ENCODE data around the gene CST3. TPM values are rescaled to one million over a fixed set of nuclear protein-coding genes. Genes with fewer than 3 reads are reported as not detected.
"Not testable (repeated sequence)": the region's sequence is repeated elsewhere in the genome, so short reads cannot be mapped to it uniquely, and the experiment has no call there.

Gene CST3
- total RNA-seq, 4 donors from 2014 or later: 870 to 2,325 (median 1,540) TPM

DNA sequence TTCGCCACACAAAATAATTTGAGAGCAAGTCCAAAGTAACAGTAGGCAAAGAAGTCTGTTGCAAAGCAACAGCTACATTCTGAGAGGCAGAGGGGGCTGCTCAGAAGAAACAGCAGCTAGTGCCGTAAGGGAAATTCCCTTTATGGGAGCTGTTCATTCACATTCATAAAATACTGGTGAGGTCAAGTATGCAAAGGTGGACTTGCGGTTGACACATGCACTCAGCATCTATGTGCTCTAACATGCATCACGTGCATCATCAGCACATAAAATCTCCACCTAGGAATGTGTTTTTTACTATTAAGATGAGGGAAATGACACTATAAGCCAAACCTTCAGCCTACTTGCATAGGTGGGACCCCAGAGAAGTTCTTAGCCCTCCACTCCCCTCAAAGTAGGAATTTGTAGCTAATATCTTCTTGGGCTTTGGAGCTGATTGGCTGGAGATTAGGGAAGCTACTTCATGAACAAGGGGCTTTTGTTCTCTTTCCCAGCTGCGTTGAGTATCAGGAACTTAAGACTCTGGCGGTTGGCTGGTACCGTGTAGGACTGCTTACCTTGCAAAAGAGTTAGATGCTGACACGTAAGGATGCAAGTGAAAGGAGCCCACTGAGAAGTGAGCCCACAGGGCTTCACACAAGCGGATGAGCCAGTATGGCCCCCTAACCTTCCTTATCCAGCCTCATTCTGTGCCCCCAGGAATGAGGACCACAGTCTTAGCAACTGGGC lies 12.4 kb downstream of the CST3 start:
- Histone ChIP-seq H3K4me1 (peaks cover 3 to 65% (median 21%) of the 10 kb centered on the region in 4 donors), H3K36me3 (no peaks in the 10 kb centered on the region), H3K27ac (peak overlapping the region in 2 of 4 donors; percentile 15 to 49), H3K27me3 (no peaks in the 10 kb centered on the region), H3K4me3 (no peak overlapping the region), H3K9me3 (no peaks in the 10 kb centered on the region)
- DNase-seq (ENCODE audit: low spot score in 2 of 2): no peak
- 59 to 67% methylated on average over 9 of the region's 9 CpGs for WGBS, 2 donors
- TF ChIP-seq EP300 (IDR thresholded peaks at IDR 0.05) (no peak), POLR2A (IDR thresholded peaks at IDR 0.05) (no peak)
- TF ChIP-seq, protein P1, sequence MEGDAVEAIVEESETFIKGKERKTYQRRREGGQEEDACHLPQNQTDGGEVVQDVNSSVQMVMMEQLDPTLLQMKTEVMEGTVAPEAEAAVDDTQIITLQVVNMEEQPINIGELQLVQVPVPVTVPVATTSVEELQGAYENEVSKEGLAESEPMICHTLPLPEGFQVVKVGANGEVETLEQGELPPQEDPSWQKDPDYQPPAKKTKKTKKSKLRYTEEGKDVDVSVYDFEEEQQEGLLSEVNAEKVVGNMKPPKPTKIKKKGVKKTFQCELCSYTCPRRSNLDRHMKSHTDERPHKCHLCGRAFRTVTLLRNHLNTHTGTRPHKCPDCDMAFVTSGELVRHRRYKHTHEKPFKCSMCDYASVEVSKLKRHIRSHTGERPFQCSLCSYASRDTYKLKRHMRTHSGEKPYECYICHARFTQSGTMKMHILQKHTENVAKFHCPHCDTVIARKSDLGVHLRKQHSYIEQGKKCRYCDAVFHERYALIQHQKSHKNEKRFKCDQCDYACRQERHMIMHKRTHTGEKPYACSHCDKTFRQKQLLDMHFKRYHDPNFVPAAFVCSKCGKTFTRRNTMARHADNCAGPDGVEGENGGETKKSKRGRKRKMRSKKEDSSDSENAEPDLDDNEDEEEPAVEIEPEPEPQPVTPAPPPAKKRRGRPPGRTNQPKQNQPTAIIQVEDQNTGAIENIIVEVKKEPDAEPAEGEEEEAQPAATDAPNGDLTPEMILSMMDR (IDR thresholded peaks at IDR 0.05): no peak

DNA sequence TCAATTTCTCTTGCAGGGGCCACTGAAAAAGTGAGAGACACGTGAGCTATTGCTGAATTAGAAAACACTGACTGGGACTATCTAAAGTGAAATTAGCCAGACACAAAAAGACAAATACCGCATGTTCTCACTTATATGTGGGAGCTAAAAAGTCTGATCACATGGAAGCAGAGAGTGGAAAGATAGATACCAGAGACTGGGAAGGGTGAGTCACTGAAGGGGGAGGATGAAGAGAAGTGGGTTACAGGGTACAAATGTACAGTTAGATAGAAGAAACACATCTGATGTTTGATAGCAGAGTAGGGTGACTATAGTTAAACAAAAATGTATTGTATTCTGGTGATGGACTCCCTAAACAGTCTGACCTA lies 13.4 kb downstream of the CST3 start:
- no peaks in the 10 kb centered on the region for H3K27me3 ChIP-seq
- H3K27ac ChIP-seq: peak overlapping the region; percentile 76 to 89 (median 83)
- 72 to 82% methylated on average over 2 of the region's 2 CpGs for WGBS, 2 donors
- no peaks in the 10 kb centered on the region for H3K9me3 ChIP-seq
- H3K4me1 ChIP-seq: peaks cover 3 to 54% (median 20%) of the 10 kb centered on the region in 4 donors
- no peak for DNase-seq (ENCODE audit: low spot score in 2 of 2)
- H3K4me3 ChIP-seq: no peak overlapping the region
- no peaks in the 10 kb centered on the region for H3K36me3 ChIP-seq
- no peak for TF ChIP-seq EP300 (IDR thresholded peaks at IDR 0.05)
- no peak for TF ChIP-seq POLR2A (IDR thresholded peaks at IDR 0.05)

DNA sequence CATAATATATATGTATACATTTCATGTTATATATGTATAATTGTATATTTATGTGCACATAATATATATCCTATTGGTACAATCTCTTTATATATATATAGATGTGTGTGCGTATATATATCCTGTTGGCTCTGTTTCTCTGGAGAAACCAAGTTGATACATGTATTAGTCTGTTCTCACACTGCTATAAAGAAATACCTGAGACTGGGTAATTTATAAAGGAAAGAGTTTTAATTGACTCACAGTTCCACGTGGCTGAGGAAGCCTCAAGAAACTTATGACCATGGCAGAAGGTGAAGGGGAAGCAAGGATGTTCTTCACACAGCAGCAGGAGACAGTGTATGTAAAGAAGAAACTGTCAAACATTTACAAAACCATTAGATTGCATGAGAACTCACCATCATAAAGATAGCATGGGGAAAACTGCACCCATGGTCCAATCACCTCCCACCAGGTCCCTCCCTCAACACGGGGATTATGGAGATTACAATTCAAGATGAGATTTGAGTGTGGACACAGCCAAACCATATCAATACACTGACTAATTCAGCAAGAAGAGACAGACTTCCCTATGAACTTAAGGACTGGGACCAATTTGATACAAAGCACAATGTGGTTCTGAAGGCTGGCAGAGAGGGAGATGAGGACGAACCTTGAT lies 14.0 kb downstream of the CST3 start:
- H3K9me3 ChIP-seq: no peaks in the 10 kb centered on the region
- peak overlapping the region; percentile 76 to 89 (median 83) for H3K27ac ChIP-seq
- 61 to 77% methylated on average over 4 of the region's 4 CpGs for WGBS, 2 donors
- TF ChIP-seq EP300 (IDR thresholded peaks at IDR 0.05) (no peak), POLR2A (IDR thresholded peaks at IDR 0.05) (no peak)
- TF ChIP-seq, protein P1 (IDR thresholded peaks at IDR 0.05): no peak
- no peak overlapping the region for H3K4me3 ChIP-seq
- H3K36me3 ChIP-seq: no peaks in the 10 kb centered on the region
- H3K4me1 ChIP-seq: peaks cover 3 to 48% (median 18%) of the 10 kb centered on the region in 4 donors
- no peak for DNase-seq (ENCODE audit: low spot score in 2 of 2)
- no peaks in the 10 kb centered on the region for H3K27me3 ChIP-seq

DNA sequence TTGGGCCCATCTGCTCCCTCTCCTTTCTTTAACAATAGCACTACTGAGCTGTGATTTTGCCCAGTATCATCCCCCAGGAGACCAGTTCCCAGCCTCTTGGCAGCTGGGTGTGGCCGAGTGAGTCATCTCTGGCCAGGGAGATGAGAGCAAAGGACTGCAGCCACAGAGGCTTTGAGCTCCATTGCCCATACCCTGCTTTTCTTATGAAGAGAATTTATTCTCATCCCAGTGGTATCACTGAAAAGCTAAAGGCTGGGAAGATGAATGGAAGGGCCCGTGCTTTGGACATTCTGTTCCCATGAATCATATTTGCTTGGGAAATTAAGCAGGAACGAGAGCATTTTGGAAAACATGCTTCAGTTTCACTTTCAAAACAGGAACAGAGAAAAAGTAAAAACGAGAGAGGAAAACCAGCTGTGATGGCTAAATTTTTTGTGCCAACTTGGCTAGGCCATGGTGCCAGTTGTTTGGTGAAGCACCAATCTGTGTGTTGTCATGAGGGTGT lies 14.9 kb downstream of the CST3 start:
- no peaks in the 10 kb centered on the region for H3K9me3 ChIP-seq
- no peaks in the 10 kb centered on the region for H3K36me3 ChIP-seq
- H3K4me3 ChIP-seq: peak overlapping the region in 3 of 4 donors; percentile 1 to 38 (median 2)
- WGBS, 2 donors: 9 to 15% methylated on average over 4 of the region's 4 CpGs
- TF ChIP-seq, protein P1 (IDR thresholded peaks at IDR 0.05): peak in 1 of 5 experiments; percentile 23
- TF ChIP-seq POLR2A (IDR thresholded peaks at IDR 0.05): no peak
- peak; percentile 99 to 100 for TF ChIP-seq EP300 (IDR thresholded peaks at IDR 0.05)
- no peaks in the 10 kb centered on the region for H3K27me3 ChIP-seq
- peaks cover 3 to 42% (median 16%) of the 10 kb centered on the region in 4 donors for H3K4me1 ChIP-seq
- DNase-seq (ENCODE audit: low spot score in 2 of 2): peak; percentile 79 to 81
- H3K27ac ChIP-seq: peak overlapping the region; percentile 76 to 89 (median 83)

DNA sequence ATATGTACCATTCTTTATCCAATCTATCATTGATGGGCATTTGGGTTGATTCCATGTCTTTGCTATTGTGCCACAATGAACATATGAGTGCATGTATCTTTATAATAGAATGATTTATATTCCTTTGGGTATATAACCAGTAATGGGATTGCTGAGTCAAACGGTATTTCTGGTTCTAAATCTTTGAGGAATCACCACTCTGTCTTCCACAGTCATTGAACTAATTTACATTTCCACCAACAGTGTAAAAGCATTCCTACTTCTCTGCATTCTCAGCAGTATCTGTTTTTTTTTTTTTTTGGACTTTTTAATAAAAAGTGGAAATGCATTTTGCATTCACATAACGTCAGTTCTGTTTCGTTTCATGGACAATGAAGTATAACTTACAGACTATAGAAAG lies 15.4 kb downstream of the CST3 start:
- not testable (repeated sequence) for H3K36me3 ChIP-seq; H3K27me3 ChIP-seq; H3K9me3 ChIP-seq; DNase-seq (ENCODE audit: low spot score in 2 of 2)
- Histone ChIP-seq H3K4me1 (peaks cover 3 to 42% (median 16%) of the 10 kb centered on the region in 4 donors), H3K4me3 (peak overlapping the region in 1 of 4 donors; percentile 38), H3K27ac (peak overlapping the region; percentile 76 to 89 (median 83))
- WGBS, 2 donors: 37 to 52% methylated on average over 3 of the region's 3 CpGs

DNA sequence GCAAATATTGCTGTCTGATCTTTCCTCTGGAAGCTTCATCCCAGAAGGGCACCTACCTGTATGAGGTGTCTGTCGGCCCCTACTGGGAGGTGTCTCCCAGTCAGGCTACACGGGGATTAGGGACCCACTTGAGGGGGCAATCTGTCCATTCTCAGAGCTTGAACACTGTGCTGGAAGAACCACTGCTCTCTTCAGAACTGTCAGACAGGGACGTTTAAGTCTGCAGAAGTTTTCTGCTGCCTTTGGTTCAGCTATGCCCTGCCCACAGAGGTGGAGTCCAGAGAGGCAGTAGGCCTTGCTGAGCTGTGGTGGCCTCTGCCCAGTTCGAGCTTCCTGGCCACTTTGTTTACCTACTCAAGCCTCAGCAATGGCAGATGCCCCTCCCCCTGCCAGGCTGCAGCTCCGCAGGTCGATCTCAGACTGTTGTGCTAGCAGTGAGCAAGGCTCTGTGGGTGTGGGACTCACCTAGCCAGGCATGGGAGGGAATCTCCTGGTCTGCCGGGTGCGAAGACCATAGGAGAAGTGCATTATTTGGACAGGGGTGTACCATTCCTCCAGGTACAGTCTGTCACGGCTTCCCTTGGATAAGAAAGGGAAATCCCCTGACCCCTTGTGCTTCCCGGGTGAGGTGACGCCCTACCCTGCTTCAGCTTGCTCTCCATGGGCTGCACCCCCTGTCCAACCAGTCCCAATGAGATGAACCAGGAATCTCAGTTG lies 16.9 kb downstream of the CST3 start:
- not testable (repeated sequence) for DNase-seq (ENCODE audit: low spot score in 2 of 2); H3K9me3 ChIP-seq; H3K36me3 ChIP-seq; H3K4me3 ChIP-seq; H3K27ac ChIP-seq; H3K27me3 ChIP-seq
- 65 to 72% methylated on average over 11 of the region's 11 CpGs for WGBS, 2 donors
- H3K4me1 ChIP-seq: peaks cover 3 to 33% (median 16%) of the 10 kb centered on the region in 4 donors
